ENCODE measurements around the gene NAA30. TPM values are rescaled to one million over a fixed set of nuclear protein-coding genes. Genes with fewer than 3 reads are reported as not detected.

NAA30 gene
- total and polyA plus RNA-seq, 8 donors, result 3.1 to 31.6 (median 16.3) TPM

DNA sequence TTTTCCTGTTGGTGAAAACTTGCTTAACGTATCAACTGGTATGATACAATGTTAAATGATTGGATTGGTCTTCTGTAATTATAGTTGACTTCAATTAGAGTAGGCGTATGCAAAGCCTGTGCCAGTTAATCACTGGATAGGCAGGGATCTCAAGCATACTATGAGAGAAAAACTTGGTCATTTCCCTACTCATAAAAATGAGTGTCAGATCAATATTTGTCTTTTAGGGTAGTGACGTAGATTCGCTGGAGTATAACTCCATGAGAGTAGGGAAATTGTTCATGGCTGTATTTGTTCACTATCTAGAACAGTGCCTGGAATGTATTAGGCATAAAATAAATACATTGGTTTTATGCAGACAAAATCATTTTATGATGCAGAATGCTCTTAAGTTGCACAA, 28.6 kb downstream of the NAA30 start:
- WGBS, 5 donors, result 71 to 85% (median 80%) methylated on average over 4 of the region's 4 CpGs
- TF ChIP-seq, protein P1, sequence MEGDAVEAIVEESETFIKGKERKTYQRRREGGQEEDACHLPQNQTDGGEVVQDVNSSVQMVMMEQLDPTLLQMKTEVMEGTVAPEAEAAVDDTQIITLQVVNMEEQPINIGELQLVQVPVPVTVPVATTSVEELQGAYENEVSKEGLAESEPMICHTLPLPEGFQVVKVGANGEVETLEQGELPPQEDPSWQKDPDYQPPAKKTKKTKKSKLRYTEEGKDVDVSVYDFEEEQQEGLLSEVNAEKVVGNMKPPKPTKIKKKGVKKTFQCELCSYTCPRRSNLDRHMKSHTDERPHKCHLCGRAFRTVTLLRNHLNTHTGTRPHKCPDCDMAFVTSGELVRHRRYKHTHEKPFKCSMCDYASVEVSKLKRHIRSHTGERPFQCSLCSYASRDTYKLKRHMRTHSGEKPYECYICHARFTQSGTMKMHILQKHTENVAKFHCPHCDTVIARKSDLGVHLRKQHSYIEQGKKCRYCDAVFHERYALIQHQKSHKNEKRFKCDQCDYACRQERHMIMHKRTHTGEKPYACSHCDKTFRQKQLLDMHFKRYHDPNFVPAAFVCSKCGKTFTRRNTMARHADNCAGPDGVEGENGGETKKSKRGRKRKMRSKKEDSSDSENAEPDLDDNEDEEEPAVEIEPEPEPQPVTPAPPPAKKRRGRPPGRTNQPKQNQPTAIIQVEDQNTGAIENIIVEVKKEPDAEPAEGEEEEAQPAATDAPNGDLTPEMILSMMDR (IDR thresholded peaks at IDR 0.05), result no peak
- no peak for TF ChIP-seq POLR2A (IDR thresholded peaks at IDR 0.05)
- no peak for TF ChIP-seq POLR2AphosphoS5 (IDR thresholded peaks at IDR 0.05)
- no peak for TF ChIP-seq EP300 (IDR thresholded peaks at IDR 0.05)
- Histone ChIP-seq H3K4me1 (peaks cover 0 to 4% (median 0%) of the 10 kb centered on the region in 4 donors), H3K4me3 (no peak overlapping the region), H3K27ac (no peak overlapping the region), H3K9me3 (no peaks in the 10 kb centered on the region), H3K36me3 (no peaks in the 10 kb centered on the region), H3K27me3 (no peaks in the 10 kb centered on the region)
- intact Hi-C loops (cut with DNase I; ENCODE audit: low total_unique reads), result no loop called here
- DNase-seq, result no peak

DNA sequence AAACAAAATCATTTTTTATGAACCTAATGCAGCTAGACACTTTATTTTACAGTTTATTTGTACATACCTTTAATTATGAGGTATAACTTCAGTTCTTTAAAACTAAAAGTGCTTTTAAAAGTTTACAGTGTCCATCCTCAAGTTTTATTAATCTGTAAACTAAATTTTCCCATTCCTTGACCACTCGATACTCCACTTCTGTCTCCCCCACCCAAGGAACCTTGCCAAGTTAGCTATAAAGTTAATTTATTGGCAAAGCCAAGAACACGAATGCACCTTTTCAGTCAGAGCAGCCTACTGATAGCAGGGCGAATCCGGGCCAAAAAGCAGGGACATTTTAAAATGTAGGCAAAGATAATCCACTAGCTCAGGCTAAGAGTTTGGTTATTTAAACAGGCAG, 29.6 kb downstream of the NAA30 start:
- intact Hi-C loops (cut with DNase I; ENCODE audit: low total_unique reads), result no loop called here
- Histone ChIP-seq H3K4me1 (peaks cover 0 to 4% (median 0%) of the 10 kb centered on the region in 4 donors), H3K4me3 (no peak overlapping the region), H3K36me3 (no peaks in the 10 kb centered on the region), H3K27ac (no peak overlapping the region), H3K9me3 (no peaks in the 10 kb centered on the region), H3K27me3 (no peaks in the 10 kb centered on the region)
- TF ChIP-seq POLR2AphosphoS5 (IDR thresholded peaks at IDR 0.05) (no peak), POLR2A (IDR thresholded peaks at IDR 0.05) (no peak), EP300 (IDR thresholded peaks at IDR 0.05) (no peak)
- TF ChIP-seq, protein P1 (IDR thresholded peaks at IDR 0.05), result no peak
- no peak for DNase-seq
- 44 to 59% (median 47%) methylated on average over 4 of the region's 4 CpGs for WGBS, 5 donors

GRCh38 chr14:57420986-57421385, 30.6 kb downstream of the NAA30 start:
- no peaks in the 10 kb centered on the region for H3K36me3 ChIP-seq
- TF ChIP-seq EP300 (IDR thresholded peaks at IDR 0.05), result no peak
- H3K4me3 ChIP-seq, result no peak overlapping the region
- WGBS, 5 donors, result 91 to 96% (median 93%) methylated on average over 3 of the region's 3 CpGs
- no peaks in the 10 kb centered on the region for H3K9me3 ChIP-seq
- no peak for DNase-seq
- H3K27ac ChIP-seq, result no peak overlapping the region
- intact Hi-C loops (cut with DNase I; ENCODE audit: low total_unique reads), result no loop called here
- H3K4me1 ChIP-seq, result no peaks in the 10 kb centered on the region
- H3K27me3 ChIP-seq, result no peaks in the 10 kb centered on the region

- no peak for TF ChIP-seq POLR2A (IDR thresholded peaks at IDR 0.05)
- TF ChIP-seq, protein P1 (IDR thresholded peaks at IDR 0.05), result no peak
- intact Hi-C loops (cut with DNase I; ENCODE audit: low total_unique reads), result no loop called here
- H3K27me3 ChIP-seq, result no peaks in the 10 kb centered on the region
- H3K9me3 ChIP-seq, result peaks cover 0 to 6% (median 2%) of the 10 kb centered on the region in 4 donors
- no peak overlapping the region for H3K4me3 ChIP-seq
- H3K4me1 ChIP-seq, result no peaks in the 10 kb centered on the region
- H3K27ac ChIP-seq, result no peak overlapping the region
- H3K36me3 ChIP-seq, result no peaks in the 10 kb centered on the region
- DNase-seq, result no peak
Measured at GRCh38 chr14:57435923-57436322, 45.5 kb downstream of the NAA30 start.

- Histone ChIP-seq H3K4me3 (no peak overlapping the region), H3K27me3 (no peaks in the 10 kb centered on the region), H3K4me1 (no peaks in the 10 kb centered on the region), H3K9me3 (no peaks in the 10 kb centered on the region), H3K27ac (peak overlapping the region in 1 of 5 donors; percentile 10), H3K36me3 (no peaks in the 10 kb centered on the region)
- DNase-seq, result peak in 1 of 2 donors; percentile 20
- TF ChIP-seq, protein P1 (IDR thresholded peaks at IDR 0.05), result no peak
- TF ChIP-seq POLR2A (IDR thresholded peaks at IDR 0.05), result no peak
- no peak for TF ChIP-seq POLR2AphosphoS5 (IDR thresholded peaks at IDR 0.05)
- TF ChIP-seq EP300 (IDR thresholded peaks at IDR 0.05), result no peak
- 41 to 53% (median 51%) methylated on average over 5 of the region's 5 CpGs for WGBS, 5 donors
- intact Hi-C loops (cut with DNase I; ENCODE audit: low total_unique reads), result no loop called here
Measured at GRCh38 chr14:57461777-57462320, 71.5 kb downstream of the NAA30 start.
